HEK293 (cell line): Measurements from ENCODE around the gene OCSTAMP.

Experiments used
- CTCF ChIP-seq: fragments of 450-650 bp; formaldehyde crosslinking; IDR thresholded peaks from 2 replicates; pipeline ENCODE4 v1.5.1; 2016; ENCODE audit warnings: missing biosample characterization, missing genetic modification characterization
- KLF9 ChIP-seq: fragments of 450-650 bp; formaldehyde crosslinking; IDR thresholded peaks from 2 replicates; pipeline ENCODE4 v1.5.1; 2016; ENCODE audit warnings: missing biosample characterization, missing genetic modification characterization, low read depth
- TCF7L2 ChIP-seq: IDR thresholded peaks from 2 replicates; pipeline ENCODE4 v1.6.1; 2011; ENCODE audit warnings: low read depth, mild to moderate bottlenecking, inconsistent platforms, low read length, moderate library complexity, borderline replicate concordance
- ZNF174 ChIP-seq: fragments of 450-650 bp; formaldehyde crosslinking; IDR thresholded peaks from 2 replicates; pipeline ENCODE4 v1.5.0; 2017; ENCODE audit warnings: missing biosample characterization, mild to moderate bottlenecking, missing genetic modification characterization
- ZNF426 ChIP-seq: fragments of 450-650 bp; formaldehyde crosslinking; IDR thresholded peaks from 2 replicates; pipeline ENCODE4 v1.5.1; 2017; ENCODE audit warnings: missing biosample characterization, missing genetic modification characterization, mild to moderate bottlenecking, inconsistent platforms, moderate library complexity
- ZNF580 ChIP-seq: fragments of 450-650 bp; formaldehyde crosslinking; IDR thresholded peaks from 2 replicates; pipeline ENCODE4 v1.5.1; 2016; ENCODE audit warnings: missing biosample characterization, missing genetic modification characterization

- no peak for TF ChIP-seq ZNF426 (tag by site-specific recombination)
- TF ChIP-seq CTCF = no peak
- TF ChIP-seq ZNF580 (tag by site-specific recombination) = no peak
- no peak for TF ChIP-seq ZNF174 (tag by site-specific recombination)
- no peak for TF ChIP-seq TCF7L2
- TF ChIP-seq KLF9 (tag by site-specific recombination) = no peak
Observed at GRCh38 chr20:46523108-46523507, 27.3 kb downstream of the OCSTAMP start.
